GM18909 (cell line): Measurements from ENCODE around the gene ITGA2B.
A peak's percentile ranks its signal among the peaks of the same experiment; 100 is the strongest.

Source experiments
- ATAC-seq: cut with Tn5 transposase; IDR thresholded peaks from one replicate; pipeline ENCODE4 v1.9.1; 2021; ENCODE audit warnings: mild to moderate bottlenecking; ENCODE audit not compliant: unreplicated experiment, poor library complexity

The ITGA2B gene

DNA sequence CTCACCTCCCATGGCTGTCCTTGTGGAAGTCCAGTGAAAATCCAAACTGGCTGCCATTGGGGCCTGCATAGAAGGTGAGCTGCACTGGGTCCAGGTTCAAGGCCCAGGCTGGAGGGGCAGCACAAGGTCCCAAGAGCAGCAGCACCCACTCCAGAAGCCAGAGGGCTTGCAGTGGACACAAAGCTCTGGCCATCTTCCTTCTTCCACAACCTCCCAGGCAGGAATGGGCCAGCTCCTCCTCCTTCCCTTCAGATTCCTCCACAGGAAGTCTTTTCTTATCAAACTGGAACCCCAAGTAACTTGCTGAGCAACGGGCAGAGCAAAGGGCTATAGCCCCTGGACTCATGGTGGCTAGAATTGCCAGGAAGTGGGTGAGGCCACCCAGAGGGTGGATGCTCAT lies at the start of gene ITGA2B:
Gene ITGA2B, minus strand, starts transcription at position 369 of the 400 bp plus-strand sequence. Its CDS starts 176 bp downstream, at position 193.
- ATAC-seq = no peak

DNA sequence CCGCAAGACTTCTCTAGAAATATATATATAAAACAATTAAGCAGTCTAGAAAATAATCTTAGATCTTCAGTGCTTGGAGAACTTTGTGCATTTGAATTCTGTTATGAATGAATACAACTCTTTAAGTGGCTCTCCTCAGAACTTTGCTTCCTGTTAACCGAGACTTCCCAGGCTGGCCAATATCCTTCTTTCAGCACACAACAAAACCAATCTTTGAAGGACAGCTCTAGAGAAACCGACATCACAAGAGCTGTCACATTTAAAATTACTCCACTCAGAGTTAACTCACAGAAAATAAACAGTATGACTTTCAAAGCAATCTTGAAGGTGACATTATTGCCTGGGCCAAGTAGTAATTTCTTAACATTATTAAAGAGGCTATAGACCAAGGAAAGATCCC lies 49.7 kb upstream of the ITGA2B start:
- ATAC-seq = no peak

DNA sequence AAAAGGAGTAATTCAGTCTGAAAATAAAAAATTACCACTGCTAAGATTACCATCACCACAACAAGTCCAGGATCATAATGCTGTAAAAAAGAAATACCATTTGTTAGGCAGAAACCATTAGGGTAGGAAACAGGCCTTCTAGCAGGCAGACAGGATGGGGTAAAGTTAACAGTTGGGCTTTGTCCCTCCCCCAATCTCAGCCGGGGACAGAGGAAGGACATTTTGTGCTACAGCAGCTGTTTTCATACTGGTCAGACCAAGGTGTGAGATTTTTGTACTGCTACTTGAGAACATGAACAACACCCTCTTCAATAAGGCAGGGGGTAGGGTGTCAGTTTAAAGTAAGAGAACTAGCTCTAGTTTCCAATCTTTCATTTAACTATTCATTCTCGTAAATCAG lies 49.2 kb upstream of the ITGA2B start:
- ATAC-seq = no peak

DNA sequence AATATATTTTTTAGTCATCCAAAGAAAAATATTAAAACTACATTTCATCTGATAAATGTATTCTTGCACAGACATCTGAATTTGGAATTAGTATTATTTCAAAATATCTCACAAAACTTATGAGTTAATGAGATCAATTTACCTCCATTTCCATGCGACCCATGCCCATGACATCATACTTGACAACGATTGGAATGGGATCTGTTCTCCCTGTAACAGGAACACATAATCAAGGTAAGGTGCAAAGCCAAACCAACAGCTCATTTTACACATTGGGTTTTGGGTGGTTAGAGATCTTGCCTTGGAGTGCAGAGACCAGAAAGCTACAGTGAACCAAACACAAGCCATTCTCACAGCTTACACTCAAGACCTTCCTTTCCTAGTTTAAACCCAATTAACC lies 46.9 kb upstream of the ITGA2B start:
- ATAC-seq = no peak

DNA sequence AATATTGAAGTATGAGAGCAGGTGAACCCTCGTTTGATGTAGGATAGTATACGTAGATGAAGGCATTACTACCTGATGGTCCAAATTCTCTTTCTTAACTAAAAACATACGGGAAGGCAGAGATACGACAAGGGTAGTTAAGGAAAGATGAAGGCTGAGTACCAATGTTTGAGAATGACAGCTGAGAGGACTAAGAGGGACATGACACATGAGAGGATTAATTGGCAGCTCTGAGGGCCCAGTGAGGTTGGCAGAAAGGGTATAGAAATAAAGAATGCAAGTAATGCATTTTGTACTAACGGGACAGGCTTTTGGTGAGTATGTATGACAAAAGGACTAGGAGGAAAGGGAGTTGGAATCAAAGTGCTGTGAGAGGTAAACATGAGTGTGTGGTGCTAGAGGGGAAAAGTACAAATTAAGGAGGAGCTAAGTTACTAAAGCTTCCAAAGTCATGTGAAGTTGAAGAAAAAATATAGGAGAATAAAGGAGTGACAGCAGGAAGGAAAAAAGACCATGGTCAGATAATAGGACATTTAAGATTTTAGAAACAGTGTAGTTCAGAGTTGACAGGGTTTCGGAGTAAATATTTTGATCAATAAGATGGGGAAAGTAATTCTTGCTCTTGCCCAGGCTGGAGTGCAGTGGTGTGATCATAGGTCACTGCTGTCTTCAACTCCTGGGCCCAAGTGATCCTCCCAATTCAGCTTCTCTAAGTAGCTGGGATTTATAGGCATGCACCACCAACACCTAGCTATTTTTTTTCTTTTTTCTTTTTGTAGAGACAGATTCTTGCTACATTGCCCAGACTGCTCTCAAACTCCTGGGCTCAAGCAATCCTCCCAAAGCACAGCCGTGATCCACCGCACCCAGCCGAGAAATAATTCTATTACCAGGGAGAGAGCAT lies 43.1 kb upstream of the ITGA2B start:
- ATAC-seq = no peak

DNA sequence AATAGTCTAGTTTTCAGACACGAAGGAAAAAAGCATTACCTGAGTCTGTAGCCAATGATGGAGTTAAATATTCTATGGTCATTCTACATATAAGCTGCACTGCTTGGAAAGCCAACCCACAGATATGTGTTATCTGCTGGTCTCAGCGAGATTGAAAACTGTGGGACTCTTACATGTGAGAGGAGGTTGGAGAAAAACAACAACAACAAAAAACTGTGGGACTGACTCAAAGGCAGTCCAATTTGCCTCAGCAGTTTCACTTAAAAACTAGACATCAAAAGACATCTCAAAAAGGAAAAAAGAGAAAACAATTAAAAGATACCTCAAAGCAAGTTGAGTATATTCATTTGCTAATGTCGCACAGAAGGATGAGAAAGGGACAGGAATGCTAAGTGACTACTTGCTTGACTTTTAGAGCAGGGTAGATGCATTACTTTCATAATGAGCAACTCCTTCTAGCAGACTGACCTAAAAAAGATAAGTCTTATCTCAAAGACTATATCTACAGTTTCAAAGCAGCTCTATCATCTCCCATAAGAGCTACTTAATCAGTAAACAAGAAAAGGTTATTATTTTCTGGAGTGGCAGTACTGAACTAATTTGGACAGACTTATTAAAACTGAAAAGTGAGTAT lies 35.5 kb upstream of the ITGA2B start:
- ATAC-seq = no peak

DNA sequence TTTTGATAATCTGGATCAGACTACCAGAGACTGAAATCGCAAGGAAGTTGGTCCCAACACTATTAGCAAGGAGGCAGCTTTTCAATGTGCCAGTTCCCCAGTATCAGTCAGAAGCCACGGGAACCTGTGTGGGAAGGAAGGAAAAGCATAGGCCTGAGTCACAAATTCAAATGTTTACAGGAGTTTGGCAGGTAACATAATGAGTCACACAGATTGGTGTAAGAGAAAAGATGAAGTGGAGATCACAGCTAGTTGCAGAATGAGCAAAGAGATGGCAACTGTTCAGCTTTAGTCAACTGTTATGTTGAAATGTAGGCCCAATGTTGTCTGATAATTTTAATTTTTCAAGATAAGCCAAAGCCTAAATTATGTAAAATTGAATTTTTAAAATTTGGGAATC lies 28.1 kb upstream of the ITGA2B start:
- ATAC-seq = no peak

DNA sequence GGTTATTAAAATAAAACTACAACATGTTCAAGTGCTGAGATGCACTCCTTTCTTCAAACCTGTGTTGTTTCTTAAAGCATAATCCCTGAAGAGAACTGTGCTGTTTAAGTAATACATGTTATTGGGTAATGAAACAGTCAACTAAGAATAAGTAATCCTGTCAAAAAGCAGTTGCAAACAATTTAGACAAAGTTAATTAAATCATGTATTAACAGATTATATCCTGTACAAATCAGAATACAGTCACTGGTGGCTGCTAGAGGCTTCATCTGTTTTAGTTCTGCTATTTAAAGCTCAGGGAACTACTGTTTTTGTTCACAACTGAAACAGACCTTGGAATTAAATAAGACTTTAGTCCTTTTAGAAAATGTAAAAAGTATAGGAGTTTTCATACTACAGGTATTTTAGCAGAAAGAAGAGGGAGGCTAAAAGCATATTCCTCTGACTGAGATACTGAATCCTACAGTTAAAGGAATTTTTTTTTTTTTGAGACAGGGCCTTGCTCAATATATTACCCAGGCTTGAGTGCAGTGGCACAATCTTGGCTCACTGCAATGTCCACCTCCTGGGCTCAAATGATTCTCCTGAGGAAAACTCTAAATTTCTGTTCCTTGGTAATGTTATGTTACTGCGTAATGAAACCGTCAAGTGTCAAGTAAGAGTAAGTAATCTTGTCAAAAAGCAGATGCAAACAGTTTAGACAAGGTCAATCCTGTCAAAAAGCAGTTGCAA lies 27.3 kb upstream of the ITGA2B start:
- ATAC-seq = no peak

DNA sequence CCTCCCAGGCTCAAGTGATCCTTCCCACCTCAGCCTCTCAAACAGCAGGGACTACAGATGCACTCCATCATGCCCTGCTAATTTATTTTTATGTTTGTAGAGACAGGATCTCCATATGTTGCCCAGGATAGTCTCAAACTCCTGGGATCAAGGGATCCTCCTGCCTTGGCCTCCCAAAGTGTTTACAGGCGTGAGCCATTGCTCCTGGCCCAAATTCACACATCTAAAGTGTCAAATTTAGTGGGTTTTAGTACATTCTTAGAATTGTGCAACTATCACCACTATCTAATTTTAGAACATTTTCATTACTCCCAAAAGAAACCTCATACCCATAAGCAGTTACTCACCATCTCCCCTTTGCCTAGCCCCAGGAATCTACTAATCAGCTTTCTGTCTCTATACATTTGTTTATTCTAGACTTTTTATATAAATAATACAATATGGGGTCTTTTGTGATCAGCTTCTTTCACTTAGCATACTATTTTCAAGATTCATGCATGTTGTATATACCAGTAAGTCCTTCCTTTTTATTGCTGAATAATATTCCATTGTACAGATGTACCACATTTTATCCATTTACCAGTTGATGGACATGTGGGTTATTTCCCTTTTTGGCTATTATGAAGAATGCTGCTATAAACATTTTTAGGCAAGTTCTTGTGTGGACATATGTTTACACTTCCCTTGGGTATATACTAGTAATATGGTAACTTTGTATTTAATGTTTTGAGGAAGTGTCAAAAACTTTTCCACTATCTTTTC lies 25.1 kb upstream of the ITGA2B start:
- no peak for ATAC-seq

DNA sequence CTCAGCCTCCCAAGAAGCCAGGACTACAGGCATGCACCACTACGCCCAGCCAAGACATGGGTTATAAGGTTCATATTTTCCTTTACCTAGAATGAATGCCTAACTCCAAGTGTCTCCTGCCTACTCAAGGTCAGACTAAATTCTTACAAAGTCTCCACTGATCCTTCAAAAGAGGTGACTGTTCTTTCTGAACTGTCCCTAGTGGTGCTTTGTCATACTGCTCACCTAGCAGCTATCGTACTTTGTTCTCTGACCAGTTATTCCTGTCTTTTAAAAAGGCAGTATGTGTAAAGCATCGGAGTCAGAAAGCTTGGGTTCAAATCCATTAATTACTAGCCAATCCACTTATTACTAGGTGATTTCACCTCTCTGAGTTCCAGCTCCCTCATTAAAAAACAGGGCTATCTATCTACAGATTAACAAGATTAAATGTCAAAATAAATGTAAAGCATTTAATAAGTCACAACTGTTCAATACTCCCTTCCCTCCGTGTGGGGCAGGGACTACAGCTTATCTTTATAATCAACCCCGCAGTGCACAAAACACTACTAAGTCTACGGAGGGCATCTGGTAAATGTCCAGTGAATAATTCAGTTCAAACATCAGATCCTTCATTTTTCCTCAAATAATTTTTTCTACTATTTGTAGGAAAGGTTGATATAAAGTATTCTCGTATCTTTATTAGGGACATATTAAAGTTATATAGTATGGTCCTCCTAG lies 20.0 kb upstream of the ITGA2B start:
- ATAC-seq = no peak

DNA sequence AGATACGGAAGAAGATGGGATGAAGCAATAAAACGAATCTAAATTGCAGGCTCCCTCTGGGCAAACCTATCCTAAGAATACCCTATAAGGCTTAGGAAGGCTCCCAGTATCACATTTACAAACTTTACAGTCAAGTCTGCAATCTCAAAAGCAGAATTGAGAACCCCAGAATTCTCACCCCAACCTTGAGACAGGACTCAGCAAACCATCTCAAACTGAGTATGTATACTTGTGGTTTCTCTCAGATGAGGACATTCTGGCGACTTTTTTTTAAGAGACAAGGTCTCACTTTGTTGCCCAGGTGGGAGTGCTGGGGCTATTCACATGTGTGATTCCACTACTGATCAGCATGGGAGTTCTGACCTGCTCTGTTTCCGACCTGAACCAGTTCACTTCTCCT lies 19.3 kb upstream of the ITGA2B start:
- no peak for ATAC-seq

DNA sequence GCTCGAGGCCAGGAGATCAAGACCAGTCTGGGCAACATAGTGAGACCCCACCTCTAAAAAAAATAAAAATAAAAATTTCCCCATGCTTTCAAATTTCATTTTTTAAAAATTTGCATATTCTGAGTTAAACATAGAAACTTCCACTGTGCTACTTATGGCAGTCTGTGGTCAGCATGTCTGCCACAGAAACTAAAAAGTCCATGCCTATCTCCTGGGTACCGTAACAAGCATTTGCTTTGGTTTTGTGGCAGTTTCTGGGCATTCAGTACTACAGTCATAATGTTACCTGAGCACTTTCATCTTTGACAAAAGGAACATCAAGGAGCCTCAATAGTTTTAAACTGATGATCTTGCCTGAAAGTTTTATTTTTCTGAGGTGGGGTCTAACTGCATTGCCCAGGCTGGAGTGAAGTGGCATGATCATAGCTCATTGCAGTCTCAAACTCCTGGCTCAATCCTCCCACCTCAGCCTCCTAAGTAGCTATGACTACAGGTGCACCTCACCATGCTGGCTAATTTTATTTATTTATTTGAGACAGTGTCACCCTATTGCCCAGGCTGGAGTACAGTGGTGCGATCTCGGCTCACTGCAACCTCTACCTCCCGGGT lies 13.2 kb upstream of the ITGA2B start:
- peak; percentile 54 for ATAC-seq

DNA sequence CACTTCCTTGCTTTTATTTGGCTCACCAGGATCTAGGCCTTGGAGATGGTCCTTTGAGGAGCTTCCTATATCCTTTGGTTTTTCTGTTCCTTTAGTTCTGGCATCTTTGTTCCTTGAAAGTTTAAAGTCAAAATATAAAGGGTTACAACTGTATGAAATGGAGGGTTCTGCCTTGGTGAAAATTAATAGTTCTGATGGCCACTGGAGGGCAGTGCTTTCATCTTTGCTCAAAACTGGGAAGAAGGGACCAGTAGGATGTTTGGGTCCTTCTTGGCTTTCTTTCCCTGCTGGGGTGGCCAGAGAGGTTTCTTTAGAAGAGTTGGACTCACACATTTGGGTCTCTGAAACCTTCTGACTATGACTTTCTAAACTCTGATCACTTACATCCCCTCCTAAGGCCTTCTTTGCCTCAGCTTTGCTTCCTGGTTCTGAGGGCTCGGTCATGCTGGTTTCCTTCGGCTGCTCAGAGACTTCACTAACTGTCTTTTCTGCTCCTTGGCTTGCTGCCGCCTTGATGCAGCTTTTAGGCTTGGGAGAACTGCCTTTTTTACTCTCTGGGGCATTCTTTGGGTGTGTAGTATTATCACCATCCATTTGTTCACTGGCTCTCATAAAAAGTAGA lies 10.9 kb upstream of the ITGA2B start:
- no peak for ATAC-seq

DNA sequence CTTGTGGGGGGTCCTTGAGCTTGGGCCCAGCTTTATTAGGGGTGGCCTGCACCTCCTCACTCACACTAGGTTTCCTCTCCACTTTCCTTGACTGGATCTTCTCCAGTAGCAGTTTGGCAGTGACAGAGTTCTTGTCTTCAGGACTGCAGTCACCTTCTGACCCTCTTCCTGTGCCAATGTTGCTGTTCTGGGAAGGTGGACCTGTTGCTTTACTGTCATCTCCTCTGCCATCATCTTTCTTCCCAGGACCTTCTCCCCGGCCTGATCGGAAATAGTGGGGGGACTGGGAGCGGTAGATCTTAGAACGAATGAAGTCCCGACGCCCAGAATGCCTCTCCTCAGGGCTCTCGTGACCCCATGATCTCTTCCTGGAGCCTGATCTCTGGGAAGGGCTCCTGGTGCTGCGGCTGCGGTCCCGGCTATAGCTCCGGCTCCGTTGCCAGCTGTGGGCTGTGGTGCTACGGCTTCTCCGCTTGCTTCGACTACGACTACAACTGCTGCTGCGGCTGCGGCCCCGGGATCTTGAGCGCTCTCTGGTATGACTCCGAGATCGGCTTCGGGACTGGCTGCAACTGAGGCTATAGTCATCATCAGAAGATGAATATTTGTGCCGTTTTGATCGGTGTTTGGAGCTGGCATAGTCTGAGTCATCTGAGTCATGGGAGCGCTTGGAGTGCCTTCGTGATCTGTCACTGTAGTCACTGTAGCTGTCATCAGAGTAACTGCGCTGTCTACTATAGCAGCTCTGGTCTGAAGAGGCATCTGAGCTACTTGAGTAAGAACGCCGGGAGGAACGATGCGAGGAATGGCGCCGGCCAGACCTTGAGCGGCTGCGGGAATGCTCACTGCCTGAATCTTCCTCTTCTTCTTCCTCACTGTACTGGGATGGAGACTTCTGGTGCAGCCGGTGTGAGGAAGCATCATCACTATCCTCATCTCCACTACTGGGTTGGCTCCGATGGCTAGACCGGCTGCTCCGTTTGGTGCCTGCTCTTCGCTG lies 9.5 kb upstream of the ITGA2B start:
- ATAC-seq = no peak

DNA sequence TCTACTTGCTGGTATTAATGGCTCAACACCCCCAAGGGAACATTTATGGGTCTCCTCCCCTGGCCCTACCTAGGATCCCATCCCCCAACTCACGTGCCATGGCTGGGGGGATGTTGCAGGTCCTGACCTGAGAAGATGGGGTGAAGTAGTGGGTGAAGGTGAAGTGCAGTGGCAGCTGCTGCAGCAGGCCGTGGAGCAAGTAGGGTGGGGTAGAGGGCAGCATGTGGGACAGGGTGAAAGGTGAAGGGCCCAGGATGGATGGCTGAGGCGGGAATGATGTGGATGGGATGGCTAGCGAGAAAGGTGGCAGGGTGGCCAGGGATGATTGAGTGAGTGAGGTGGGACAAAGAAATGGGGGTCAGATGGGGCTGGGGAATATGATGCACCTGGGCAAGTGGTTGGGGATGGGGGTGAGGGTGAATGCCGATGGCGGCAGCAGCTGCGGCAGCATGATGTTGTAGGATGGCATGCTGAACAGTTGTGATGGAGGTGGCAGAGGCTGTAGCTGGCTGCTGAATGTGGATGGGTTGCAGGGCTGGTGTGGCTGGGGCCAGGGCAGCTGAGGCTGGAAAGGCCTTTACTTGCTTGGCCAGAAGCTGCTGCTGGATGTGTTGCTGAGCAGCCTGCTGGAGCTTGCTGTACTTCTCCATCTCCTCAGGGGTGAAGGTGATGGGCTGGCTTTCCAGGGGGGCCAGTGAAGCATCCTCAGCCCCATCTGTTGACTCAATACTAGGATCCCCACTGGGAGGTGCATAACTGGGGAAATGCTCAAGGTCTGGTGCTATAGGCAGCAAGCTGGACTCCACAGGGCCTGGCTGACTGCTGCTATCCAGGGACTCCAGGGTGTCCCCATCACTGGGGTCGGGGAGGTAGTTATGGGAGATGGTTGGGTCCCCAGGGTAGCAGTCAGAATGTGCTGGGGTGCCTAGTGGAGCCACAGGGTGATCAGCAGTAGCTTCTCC lies 8.3 kb upstream of the ITGA2B start:
- no peak for ATAC-seq

DNA sequence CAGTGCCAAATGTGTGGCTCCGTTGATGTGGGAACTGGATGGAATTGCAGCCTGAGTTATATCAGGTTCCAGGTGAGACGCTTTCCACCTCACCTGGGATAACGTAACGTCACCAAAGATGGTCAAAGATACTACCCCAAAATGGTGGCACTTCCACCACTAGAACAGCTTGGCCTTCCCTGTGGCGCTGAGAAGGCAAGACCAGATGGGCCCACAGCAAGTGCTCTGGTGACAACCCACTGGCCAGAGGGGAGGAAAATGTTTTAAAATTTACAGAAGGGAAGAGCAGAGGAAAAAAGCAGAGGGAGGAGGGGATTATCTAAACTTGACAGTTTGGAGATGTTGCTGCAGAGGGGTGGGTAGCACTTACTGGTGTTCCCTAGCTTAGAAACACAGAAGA lies 7.5 kb upstream of the ITGA2B start:
- no peak for ATAC-seq

DNA sequence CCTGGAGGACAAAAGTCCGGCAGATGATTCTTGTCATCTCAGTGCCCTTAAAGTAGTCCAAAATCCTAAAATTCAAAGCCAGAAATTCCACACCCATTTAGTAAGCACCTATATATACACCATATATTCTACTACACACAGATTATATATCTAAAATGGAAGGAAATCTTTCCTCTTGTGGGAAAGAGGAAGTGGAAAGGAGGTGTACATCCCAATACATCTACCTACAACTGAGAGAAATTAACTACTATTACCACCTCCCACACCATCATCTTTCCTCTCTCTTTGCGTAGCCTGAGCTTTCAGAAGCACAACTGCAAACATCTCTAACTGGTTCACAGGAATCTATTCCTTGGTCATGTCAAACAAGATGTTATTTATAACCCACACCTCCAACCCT lies 5.4 kb upstream of the ITGA2B start:
- ATAC-seq = no peak
